Limb (tissue), 2 donors: ENCODE measurements around the gene LMBRD1.
"Not testable (repeated sequence)": the region's sequence is repeated elsewhere in the genome, so short reads cannot be mapped to it uniquely, and the experiment has no call there.

ENCODE experiments used
- DNase-seq, 2 donors: peaks; one replicate each; pipeline ENCODE4 v3.0.0-alpha.2; 2016; ENCODE audit errors: extremely low spot score in 2 of 2

Gene LMBRD1

DNA sequence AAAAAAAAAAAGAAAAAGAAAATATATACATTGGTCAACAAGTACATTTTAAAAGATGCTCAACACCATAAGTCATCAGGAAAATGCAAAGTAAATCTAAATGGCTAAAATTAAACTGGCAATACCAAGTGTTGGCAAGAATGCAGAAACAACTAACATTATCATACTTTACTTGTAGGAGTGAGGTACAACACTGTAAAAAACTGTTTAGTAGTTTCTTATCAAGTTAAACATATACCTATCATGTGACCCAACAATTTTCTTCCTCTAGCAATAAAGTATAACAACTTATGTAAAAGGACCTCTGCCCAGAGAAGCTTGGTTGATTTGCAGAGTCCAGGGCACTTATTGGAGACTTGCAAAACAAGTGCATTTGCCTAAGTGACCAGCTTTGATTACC, 40.4 kb downstream of the LMBRD1 start:
- DNase-seq, result no peak

DNA sequence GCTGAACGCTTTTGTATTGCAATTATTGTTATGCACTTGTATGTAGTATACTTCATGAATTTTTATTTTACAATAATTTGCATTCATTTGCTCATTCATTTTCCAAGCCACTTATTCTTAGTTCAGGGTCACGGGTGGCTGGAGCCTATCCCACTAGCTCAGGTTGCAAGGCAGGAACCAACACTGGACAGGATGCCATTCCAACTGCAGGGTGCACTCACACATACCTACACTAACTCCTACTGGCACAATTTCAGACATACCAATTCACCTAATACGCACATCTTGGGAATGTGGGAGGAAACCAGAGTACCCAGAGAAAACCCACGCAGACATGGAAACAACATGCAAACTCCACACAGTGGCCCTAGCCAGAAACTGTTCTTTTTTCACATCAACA, 61.8 kb downstream of the LMBRD1 start:
- no peak for DNase-seq

DNA sequence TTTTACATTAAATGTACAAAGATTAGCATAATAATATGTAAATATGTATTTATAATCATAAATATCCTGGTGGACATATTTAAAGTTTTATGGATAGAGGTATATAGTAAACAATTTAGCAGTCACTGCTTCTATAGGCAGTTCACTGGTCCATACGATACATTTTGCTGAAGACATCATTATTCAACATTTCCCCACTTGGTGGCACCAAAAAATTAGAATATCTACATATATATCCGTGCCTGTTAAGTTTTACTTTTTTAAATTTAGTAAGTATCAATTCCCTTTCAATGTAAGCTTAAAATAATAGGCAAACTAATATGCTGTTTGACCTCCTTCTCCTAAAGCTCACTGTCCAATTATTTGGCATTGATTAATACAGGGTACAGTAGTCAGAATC, 64.2 kb downstream of the LMBRD1 start:
- DNase-seq, result peak in 1 of 2 donors; percentile 35

DNA sequence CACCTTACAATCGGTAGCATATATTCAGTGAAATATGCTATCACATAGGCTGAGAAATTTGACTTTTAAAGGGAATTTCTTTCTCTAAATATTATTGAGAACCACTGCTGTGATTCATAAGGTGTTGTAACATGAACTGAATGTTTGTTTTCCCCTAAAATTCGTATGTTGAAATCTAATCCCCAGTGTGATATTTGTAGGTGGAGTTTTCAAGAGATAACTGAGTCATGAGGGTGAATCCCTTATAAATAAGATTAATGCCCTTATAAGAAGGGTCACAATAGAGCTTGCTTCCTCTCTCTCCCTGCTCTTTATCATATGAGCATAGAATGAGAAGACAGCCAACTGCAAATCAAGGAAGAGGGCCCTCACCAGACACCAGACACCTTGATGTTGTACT, 64.8 kb downstream of the LMBRD1 start:
- no peak for DNase-seq

DNA sequence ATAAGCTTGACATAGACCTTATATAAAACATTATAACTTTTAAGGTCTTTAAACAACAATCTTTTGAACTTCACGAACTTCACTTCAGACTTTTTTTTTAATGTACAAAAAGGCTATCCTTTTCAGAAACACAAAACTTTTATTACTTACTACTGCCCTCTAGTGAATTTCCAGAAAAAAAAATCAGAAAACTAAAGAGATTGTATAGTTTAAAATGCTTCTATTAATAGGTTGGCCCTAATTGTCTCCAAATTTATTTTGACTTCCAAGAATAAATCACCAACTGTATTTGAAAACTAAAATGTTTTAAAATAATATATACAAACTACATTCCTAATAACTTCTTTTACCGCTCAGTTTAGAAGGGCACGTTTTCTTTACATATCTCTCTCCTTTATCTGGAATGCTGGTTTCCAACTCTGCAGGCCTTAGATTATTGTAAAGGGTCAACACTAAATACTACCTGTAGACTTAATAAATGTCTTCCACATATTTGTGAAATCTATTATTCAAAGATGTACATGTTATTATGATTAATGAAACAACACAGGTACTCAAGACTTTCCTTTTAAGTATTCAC, 66.8 kb downstream of the LMBRD1 start:
- peak in 1 of 2 donors; percentile 63 for DNase-seq

DNA sequence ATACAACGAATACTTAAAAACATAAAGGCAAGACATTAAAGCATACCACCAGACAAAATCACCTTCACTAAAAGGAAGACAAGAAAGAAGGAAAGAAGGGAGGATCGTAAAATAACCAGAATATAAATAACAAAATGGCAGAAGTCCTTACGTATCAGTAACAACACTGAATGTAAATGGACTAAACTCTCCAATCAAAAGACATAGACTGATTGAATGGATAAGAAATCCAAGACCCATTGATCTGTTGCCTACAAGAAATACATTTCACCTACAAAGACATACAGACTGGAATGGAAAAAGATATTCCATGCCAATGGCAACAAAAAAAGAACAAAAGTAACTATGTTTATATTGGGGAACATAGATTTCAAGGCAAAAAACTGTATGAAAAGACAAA, 74.1 kb downstream of the LMBRD1 start:
- DNase-seq, result no peak

DNA sequence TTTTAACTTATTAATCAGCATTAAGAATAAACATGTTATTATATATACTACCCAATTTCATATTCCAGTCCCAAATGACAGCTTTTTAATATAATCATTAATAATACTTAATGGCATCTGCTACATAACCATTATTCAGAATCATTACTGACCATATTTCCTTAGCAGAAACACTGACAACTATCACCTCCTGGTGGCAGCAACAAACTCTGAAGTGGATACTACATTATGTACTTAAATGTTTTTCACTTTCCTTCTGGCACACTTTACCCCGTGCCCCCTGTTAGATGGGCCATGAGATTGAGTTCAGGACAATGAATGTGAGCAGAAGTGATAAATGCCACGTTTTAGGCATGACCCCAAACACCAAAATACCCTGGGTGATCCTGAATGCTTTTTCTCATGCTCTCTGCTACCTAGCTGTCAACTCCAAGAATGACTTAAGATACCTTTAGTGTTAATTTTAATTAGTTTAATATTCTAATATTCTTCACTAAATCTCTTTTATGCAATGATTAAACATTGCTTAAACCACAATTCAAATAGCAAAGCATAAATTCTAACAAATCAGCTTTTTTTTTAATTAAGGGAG, 77.1 kb downstream of the LMBRD1 start:
- peak in 1 of 2 donors; percentile 27 for DNase-seq

DNA sequence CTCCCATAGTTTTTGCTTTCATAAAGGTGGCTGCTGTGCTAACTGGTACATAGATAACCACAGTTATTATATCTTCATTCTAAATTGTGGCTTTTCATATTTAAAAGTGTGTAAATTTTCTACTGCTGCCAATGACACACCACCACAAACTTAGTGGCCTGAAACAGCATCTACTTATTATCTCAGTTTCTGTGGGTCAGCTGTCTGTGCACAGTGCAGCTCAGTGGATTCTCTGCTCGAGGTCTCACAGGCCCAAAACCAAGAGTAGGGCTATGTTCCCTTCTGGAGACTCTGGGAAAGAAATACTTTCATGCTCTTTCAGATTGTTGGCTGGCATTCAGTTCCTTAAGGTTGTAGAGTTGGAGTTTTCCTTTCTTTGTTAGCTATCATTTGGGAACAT, 90.1 kb downstream of the LMBRD1 start:
- DNase-seq, result no peak

DNA sequence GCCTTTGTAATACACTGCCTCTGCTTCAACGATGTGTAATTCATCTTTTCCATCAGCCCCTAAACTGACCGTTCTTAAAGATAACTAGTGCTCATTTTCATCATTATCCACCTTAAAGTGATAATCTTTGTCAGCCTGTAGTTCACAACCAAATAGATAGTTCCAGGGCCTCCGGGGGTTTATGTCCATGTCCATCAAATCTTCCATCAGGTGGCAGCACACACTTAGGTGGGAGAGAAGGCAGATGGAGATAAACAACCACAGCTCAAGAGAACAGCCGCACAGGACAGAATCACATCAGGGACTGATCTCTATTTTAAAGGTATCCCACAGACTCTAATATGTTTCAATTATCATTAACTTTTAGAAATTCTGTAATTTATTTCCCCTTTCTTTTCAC, 90.9 kb downstream of the LMBRD1 start:
- DNase-seq, result no peak

DNA sequence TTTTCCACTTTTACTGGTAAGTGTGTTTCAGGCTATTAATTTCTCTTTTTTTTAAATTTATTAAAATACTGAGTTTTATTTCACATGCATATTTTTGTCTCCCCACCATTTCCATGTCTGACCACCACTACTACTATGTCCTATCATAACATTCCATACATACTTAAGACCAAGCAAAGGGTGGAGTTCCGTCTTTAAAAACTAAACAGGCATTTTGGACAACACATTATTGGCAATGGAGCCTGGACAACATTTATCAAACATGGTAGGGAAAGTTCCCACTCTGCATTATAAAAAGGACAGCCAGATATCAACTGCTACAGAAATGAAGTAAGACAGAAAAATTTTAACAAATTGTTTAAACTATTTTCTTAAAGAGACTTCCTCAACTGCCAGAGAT, 91.9 kb downstream of the LMBRD1 start:
- no peak for DNase-seq

DNA sequence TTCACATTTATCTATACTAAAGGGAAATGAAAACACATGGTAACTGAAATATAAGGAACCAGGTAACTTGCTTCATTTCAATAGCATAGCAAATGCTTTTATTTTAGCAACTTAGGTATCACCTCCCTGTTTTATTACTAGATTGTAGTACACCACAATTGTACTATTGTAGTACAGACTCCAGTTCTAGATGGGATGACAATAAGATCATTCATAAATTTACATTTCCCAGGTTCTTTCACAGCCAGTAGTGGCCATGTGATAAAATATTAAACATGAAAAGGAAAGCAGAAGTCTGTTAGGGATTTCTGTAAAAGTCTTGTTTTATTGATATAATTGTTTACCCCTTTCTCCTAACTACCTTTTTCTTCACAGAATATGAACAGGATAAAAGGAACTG, 97.2 kb downstream of the LMBRD1 start:
- no peak for DNase-seq

DNA sequence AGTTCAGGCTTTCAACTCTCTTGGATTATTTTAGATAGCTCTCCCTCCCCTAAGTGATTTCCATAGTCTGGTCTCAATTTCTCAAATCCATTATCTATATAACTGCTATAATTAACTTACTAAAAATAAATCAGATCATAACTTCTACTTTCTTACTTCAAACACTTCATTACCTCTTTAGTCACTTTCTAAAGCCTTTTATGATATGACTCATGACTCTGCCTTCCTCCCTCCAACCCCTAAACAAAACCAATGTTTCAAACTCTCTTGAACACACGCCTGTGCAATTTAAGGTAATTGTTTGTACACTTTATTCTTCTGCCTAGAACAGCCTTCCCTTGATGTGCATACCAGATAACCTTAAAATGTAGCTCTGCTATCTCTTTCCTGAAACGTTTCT, 100.5 kb downstream of the LMBRD1 start:
- DNase-seq, result no peak

DNA sequence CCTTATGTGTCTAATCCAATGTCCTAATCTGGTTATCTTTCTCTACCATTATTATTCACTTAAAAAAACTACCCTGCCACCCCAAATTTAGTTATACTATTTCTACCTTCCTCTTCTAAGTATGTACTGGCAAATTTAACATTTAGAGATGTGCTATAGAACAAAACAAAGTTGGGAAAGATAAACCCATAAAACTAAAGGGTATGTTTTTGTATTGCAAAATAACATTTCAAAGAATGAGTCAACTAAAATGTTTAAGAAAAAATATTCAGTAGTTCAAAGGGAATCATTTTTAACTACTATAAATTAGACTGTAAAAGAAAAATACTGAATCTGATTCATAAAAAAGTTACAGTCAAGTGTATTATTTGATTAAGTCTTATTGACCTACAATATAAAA, 103.0 kb downstream of the LMBRD1 start:
- no peak for DNase-seq

DNA sequence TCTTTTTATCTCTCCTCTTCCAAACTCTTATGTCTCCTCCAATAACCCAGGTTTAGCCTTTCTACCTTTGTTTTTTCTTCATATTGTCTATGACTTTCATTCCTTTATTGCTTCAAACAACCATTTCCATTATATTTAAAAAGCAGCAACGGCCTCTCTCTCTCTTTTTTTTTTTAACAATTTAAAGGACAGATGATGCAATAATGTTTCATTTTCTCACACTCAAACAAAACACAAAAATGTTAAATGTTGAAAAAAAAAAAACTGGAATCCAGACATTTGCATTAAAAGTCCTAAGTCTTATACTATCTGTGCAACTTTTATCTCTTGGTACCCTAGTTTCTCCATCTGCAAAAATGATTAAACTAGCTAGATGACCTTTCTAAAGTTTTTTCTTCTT, 105.8 kb downstream of the LMBRD1 start:
- DNase-seq, result no peak

DNA sequence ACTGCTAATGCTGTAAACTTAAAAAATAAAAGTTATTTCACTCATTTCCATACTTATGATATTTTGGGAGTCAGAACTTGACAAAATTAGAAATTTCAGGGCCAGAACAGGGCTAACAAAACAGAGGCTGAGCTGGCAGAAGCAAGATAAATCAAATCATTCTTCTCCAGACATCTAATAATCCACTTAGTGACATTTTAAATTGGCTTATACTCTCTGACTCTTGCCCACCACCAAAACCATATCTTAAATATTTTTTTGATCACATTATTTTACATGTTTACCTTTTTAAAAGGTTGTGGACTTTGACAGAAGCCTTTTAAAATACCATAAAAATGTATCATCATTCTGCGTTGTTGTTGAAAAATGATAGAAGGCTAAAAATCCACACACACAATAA, 116.5 kb downstream of the LMBRD1 start:
- no peak for DNase-seq

DNA sequence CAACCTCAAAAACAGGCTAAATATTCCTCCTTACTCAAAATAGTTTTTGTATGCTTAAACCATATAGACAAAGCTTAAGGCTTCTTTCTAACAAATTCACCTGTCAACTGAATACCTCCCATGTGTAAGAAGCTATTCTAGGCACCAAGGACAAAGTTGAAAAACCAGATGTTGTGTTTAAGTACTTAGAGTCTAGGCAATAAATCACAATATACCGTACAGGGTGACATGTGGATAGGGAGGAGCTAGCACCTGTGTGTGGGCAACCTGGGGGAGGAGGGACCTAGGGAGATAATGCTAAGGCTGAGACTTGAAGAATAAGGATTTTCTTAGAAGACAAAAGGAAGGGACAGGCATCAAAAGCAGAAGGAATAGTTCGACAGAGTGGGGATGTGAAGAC, 123.5 kb downstream of the LMBRD1 start:
- no peak for DNase-seq

DNA sequence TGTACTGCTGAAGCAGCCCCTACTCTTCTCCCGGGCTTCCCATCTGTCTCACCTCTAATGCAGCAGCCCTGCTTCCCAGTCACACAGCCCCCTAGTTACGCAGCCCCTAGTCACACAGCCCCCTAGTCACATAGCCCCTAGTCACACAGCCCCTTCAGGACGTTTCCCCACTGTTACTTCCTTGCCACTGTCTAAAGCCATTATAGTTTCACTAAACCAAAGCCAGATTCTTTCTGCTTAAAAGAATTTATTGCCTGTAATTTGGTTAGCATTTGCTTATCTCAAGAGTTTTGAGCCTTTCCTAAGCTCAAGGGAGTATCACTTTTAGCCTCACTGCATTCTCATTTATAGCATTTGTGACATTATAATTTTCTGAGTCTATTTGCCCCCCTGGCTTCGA, 127.9 kb downstream of the LMBRD1 start:
- no peak for DNase-seq

DNA sequence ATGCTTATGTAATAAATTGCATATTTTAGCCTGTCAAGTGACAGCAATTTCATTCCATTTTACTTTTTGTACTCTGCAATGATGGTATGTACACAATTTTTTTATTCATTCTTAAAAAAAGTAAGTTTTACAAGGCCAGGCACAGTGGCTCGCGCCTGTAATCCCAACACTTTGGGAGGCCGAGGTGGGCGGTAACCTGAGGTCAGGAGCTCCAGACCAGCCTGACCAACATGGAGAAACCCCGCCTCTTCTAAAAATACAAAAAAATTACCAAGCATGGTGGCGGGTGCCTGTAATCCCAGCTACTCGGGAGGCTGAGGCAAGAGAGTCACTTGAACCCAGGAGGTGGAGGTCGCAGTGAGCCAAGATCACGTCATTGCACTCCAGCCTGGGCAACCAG, 130.0 kb downstream of the LMBRD1 start:
- not testable (repeated sequence) for DNase-seq

DNA sequence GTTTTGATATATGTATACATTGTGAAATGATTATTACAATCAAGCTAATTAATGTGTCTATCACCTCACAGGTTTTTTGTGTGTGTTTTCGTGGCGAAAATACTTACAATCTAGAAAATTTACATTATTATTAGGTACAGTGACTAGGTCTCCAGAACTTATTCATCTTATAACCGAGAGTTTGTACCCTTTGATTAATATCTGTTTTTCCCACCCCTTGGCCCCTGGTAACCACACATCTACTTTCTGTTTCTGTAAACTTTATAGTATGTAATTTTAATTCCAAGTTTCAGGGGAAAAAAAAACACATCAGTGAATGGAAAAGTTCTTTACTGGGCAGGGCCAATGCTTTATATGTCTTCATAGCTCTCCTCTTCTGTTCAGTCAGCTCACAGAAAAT, 131.4 kb downstream of the LMBRD1 start:
- no peak for DNase-seq

DNA sequence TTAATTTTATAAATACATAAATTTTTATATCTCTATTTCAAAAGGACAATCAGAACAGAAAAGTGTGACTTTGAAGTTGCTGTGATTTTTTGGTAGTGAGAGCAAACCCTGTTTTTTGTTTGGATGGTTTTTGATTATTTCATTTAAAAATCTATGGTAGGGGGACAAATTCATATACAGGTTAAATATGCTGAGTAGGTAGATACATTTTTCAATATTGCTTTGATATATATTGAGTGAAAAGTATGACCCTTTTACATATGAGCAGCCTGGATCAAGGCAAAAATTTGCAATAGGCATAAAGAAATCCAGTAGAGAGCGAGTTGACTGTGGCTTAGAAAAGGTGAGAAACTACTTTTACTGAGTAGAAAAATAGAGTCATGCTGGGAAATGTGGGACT, 132.3 kb downstream of the LMBRD1 start:
- DNase-seq, result no peak

DNA sequence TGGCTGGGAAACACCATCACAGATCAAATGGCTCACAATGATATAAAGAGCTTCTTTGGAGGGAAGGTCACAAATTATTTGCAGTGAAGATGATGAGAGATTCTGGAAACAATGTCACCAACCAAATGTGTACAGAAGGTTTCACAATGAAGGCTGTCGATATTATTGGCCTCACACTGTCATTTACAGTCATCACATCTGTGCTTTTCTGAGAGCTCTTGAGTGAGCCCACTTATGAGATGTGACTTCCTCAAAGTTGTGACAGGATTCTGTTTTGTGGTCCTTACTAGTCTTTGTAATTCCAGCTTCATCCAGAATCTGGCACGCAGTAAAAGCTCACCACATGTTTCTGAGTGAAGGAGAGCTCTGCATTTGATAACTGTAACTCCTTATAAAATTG, 133.6 kb downstream of the LMBRD1 start:
- DNase-seq, result no peak

DNA sequence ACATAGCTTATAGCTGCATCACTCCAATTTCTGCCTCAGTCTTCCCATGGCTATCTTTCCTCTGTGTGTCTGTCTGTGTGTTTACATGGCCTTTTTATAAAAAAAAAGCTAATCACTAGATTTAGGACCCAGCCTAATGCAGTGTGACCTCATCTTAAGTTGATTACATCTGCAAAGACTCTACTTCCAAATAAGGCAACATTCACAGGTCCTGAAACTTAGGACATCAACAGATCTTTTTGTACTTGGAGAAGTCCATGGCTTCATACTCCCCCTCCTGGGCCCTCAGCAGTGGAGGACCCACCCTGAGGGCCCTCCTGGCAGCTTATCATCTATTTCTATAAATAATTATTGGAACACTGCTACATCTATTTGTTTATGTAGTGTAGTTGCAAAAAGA, 146.1 kb downstream of the LMBRD1 start:
- no peak for DNase-seq

DNA sequence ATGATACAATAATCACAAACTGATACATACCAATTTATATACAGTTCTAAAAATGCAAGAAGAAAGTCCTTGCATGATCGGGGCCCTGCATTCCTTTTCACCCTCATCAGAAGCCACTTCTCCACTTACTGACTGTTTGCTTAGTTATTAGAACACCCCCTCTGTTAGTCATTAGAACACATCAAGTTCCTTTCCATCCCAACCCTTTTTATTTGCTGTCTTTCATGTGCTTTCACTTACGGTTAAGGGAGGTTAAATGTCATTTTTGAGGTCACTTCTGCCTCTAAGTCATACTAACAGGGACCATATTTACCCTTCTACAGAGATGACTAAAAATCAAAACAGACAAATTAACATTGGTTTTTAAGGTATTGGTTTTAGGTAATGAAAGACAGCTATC, 149.1 kb downstream of the LMBRD1 start:
- DNase-seq, result no peak

DNA sequence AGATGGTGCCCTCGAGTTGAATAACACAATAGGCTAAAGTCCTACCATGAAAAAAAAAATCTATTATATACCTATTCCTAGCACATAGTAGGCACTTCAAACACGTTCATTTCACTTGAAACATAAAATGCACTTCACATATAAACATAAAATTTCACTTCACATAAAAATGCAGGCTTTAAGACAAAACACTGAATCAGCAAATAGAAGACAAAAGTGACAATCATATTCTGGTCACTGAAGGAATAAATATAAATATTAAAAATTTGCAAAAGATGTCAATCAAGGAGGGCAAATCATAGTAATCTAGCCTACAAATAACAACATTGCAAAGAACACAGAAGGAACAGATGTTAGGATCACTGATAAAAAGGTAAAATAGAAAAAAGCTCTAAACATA, 153.1 kb downstream of the LMBRD1 start:
- DNase-seq, result no peak
